ENCODE results near the gene ZP1.

The ZP1 gene

GRCh38 chr11:60844045-60844869 lies 23.1 kb upstream of the ZP1 start:
- DNase-seq = no peak

GRCh38 chr11:60844870-60845221 lies 22.5 kb upstream of the ZP1 start:
- no peak for DNase-seq

GRCh38 chr11:60845338-60845737 lies 22.0 kb upstream of the ZP1 start:
- DNase-seq = no peak

GRCh38 chr11:60847281-60847680 lies 20.1 kb upstream of the ZP1 start:
- DNase-seq = no peak

DNA sequence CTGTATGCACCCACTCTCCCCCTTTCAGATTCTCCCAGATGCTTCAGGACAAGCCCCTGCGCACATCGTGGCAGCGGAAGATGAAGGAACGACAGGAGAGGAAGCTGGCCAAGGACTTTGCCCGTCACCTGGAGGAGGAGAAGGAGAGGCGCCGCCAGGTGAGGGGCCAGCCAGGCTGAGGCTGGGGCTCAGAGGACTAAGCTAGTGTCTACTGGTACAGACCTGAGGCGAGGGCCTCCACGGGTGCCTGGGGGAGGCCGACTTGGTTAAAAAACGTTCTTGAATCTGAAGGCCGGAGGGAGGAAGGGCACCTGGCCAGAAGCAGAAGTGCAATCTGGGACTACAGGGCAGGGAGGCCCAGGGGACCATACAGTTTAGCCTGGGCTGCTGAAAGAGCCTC lies 19.4 kb upstream of the ZP1 start:
- DNase-seq = no peak

GRCh38 chr11:60848714-60849151 lies 18.6 kb upstream of the ZP1 start:
- DNase-seq = no peak

- no peak for DNase-seq
These were observed 17.5 kb upstream of the ZP1 start for GRCh38 chr11:60849641-60850520.

DNA sequence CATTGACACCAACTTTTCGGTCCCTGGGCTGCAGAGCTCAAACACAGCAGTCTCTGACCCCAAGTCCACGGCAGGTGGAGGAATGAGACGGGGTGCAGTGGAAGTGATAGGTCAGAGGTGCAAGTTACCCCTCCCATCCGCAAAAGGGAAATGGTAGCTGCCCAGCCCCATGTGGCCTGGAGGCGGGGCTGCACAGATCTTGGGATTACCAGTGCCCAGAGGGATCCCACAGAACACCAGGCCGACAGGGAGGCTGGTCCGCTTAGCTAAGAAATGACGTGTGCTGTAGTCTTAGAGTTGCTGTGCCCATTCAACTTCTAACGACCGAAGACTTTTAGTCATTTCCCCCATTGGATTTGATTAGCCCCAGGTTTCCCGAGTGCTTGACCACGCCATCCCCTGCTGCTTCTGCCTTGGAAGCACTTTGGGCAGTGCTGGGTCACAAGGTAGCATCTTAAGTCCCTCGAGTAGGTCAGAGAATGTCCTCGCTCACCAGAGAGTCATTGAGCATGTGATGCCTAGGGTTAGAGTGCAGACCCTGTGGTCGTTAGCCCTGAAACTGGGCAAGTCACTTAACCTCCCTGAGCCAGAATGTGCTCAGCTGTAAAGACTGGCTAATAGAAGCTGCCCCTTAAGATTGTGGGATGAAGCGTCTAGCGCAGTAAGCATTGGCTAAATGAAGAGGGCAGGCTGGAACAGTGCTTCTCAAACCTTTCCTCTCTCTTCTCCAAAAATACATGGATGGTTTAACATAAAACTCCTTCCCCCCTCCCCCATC lies 15.8 kb upstream of the ZP1 start:
- DNase-seq = no peak

DNA sequence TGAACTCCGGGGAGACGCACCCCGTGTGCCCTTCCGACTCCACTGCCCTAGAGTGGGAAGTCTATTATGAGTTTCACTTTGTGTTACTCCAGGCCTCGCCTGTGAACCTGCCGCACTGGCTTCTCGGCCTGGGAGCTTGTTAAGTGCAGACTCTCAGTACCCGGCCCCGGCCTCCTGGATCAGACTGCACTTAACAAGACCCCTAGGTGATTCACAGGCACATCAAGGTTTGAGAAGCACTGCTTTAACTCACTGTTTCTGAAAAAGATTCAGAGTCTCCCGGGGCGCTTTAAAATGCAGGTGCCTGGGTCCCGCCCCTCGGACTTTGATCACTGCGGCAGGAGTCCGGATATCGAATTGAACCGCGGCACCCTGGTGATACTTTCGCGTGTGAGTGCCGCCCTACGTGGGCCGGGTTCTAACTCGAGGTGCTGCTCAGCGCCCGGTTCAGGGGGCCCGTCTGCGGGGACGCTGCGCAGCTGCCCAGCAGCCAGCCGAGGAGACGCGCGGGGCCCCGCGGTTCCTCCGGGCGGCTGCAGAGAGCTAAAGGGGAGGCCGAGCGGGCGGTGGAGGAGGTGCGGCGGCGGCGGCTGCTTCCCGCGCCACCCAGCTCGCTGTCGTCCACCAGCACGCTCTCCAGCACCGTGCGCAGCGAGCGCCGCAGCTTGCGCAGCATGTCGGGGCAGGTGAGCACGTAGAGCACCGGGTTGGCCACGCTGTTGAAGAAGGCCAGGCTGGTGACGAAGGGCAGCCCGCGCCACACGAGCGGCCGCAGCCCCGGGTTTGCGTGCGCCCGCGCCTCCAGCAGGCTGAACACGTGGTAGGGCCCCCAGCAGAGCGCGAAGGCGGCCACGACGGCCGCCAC lies 15.0 kb upstream of the ZP1 start:
- DNase-seq = no peak

DNA sequence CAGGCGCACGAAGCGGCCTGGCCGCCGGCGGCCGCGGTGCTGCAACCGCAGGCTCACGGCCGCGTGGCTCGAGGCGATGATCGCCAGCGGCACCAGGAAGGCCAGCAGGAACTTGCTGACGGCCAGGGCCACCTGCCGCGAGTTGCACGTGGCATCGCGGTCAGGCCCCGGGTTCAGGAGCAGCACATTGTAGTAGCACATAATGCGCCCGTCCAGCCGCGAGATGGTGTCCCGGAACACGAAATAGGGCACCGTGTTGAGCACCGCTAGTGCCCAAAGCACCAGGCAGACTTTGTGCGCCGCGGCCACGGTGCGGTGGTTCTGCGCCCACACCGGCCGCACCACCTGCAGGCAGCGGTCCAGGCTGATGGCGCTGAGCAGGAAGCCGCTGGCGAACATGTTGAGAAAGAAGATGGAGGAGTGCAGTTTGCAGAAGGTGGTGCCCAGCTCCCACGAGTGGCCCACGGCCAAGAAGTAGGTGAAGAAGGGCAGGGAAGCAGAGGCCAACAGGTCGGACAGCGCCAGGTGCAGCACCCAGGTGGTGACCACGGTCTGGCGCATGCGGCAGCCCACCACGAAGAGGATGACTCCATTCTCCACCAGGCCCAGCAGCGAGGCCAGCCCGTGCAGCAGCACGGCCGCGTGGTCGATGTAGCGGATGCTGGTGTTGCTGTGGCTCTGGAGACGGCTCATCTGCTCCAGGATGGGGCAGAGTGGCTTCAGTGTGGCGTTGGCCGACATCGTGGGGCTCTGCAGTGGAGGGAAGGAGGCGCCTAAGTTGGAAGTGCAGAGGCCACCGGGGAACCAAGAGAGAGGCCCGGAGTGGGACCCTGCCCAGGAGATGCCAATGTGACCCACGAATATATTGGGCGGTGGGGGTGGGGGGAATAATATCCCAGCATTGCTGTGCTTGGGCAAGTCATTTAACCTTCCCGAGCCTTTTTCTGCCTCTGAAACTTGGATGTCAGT lies 14.1 kb upstream of the ZP1 start:
- DNase-seq = no peak

DNA sequence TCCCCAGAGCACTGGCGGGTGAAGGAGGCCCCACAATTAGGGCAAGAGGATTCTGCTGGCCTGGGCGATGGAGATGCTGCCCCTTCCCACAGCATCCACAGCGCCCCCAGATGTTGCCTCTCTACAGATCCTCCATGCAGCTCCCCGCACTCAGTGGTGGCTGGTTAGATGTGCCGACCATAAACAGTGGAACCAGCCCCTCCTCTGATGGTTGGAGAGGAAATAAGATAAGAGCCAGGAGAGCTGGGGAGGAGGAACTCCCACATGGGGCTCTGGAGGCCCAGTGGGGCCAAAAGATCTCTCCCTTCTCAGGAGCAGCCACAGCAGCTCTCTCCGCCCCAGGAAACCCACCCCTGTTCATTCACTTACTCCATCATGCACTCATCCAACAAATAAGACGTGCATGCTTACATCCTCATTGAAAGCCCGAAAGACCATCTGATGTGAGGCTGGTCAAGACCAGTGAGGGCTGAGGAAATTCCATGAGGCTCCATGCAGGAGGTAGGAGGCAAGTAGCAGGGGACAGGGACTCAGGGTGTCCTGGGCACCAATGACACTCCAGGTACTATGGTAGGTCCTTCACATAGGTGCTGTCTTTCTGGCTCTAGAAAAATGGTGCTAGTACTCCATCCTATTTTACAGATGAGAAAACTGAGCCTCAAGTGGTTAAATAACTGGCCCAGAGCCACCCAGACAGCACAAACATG lies 13.0 kb upstream of the ZP1 start:
- no peak for DNase-seq

- no peak for DNase-seq
These were observed 12.3 kb upstream of the ZP1 start for GRCh38 chr11:60854847-60855725.

GRCh38 chr11:60855726-60856633 lies 11.4 kb upstream of the ZP1 start, which contains the start of gene PTGDR2:
Gene PTGDR2 (minus strand): TSS chr11:60855950. CDS start chr11:60853722, 2,228 bp downstream.
- DNase-seq = no peak

- no peak for DNase-seq
These were observed 9.7 kb upstream of the ZP1 start for GRCh38 chr11:60857378-60858232.

GRCh38 chr11:60858236-60858635 lies 9.1 kb upstream of the ZP1 start:
- DNase-seq = no peak

- no peak for DNase-seq
These were observed 8.4 kb upstream of the ZP1 start for GRCh38 chr11:60858731-60859464.

All from activated CD8-positive, alpha-beta memory T cell treated with anti-CD3 and anti-CD28 coated beads for 24 hours (primary cell).